ENCODE measurements around the gene DLG2. TPM values are rescaled to one million over a fixed set of nuclear protein-coding genes. Genes with fewer than 3 reads are reported as not detected.

Gene DLG2
- total and polyA plus RNA-seq, 2 of the 8 experiments (the other 6 are each of a cell fraction or from before 2014, with no cell fraction given): 1.7 to 14.3 TPM

DNA sequence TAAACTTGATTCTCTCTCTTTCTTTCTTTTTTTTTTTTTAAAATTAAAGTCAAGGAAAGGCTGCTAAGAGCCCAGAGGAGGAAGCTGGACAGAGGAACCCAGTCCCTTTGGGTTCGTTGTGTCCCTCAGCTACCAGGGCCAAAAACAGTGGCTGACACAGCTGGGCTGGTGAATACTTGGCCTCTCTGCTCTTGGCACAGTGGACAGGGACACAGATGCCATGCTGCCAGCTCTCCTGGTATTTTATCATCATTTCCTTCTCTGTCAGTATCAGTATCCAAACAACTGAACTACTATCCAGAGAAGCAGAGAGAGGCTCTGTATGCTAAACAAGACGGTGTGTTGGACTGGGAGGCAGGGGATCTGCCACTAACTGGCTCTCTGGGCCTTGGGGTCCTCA, 2217.3 kb downstream of the DLG2 start (continued):
- TF ChIP-seq, protein P1, sequence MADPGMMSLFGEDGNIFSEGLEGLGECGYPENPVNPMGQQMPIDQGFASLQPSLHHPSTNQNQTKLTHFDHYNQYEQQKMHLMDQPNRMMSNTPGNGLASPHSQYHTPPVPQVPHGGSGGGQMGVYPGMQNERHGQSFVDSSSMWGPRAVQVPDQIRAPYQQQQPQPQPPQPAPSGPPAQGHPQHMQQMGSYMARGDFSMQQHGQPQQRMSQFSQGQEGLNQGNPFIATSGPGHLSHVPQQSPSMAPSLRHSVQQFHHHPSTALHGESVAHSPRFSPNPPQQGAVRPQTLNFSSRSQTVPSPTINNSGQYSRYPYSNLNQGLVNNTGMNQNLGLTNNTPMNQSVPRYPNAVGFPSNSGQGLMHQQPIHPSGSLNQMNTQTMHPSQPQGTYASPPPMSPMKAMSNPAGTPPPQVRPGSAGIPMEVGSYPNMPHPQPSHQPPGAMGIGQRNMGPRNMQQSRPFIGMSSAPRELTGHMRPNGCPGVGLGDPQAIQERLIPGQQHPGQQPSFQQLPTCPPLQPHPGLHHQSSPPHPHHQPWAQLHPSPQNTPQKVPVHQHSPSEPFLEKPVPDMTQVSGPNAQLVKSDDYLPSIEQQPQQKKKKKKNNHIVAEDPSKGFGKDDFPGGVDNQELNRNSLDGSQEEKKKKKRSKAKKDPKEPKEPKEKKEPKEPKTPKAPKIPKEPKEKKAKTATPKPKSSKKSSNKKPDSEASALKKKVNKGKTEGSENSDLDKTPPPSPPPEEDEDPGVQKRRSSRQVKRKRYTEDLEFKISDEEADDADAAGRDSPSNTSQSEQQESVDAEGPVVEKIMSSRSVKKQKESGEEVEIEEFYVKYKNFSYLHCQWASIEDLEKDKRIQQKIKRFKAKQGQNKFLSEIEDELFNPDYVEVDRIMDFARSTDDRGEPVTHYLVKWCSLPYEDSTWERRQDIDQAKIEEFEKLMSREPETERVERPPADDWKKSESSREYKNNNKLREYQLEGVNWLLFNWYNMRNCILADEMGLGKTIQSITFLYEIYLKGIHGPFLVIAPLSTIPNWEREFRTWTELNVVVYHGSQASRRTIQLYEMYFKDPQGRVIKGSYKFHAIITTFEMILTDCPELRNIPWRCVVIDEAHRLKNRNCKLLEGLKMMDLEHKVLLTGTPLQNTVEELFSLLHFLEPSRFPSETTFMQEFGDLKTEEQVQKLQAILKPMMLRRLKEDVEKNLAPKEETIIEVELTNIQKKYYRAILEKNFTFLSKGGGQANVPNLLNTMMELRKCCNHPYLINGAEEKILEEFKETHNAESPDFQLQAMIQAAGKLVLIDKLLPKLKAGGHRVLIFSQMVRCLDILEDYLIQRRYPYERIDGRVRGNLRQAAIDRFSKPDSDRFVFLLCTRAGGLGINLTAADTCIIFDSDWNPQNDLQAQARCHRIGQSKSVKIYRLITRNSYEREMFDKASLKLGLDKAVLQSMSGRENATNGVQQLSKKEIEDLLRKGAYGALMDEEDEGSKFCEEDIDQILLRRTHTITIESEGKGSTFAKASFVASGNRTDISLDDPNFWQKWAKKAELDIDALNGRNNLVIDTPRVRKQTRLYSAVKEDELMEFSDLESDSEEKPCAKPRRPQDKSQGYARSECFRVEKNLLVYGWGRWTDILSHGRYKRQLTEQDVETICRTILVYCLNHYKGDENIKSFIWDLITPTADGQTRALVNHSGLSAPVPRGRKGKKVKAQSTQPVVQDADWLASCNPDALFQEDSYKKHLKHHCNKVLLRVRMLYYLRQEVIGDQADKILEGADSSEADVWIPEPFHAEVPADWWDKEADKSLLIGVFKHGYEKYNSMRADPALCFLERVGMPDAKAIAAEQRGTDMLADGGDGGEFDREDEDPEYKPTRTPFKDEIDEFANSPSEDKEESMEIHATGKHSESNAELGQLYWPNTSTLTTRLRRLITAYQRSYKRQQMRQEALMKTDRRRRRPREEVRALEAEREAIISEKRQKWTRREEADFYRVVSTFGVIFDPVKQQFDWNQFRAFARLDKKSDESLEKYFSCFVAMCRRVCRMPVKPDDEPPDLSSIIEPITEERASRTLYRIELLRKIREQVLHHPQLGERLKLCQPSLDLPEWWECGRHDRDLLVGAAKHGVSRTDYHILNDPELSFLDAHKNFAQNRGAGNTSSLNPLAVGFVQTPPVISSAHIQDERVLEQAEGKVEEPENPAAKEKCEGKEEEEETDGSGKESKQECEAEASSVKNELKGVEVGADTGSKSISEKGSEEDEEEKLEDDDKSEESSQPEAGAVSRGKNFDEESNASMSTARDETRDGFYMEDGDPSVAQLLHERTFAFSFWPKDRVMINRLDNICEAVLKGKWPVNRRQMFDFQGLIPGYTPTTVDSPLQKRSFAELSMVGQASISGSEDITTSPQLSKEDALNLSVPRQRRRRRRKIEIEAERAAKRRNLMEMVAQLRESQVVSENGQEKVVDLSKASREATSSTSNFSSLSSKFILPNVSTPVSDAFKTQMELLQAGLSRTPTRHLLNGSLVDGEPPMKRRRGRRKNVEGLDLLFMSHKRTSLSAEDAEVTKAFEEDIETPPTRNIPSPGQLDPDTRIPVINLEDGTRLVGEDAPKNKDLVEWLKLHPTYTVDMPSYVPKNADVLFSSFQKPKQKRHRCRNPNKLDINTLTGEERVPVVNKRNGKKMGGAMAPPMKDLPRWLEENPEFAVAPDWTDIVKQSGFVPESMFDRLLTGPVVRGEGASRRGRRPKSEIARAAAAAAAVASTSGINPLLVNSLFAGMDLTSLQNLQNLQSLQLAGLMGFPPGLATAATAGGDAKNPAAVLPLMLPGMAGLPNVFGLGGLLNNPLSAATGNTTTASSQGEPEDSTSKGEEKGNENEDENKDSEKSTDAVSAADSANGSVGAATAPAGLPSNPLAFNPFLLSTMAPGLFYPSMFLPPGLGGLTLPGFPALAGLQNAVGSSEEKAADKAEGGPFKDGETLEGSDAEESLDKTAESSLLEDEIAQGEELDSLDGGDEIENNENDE (IDR thresholded peaks at IDR 0.05; ENCODE audit: insufficient replicate concordance, low read length): no peak
- TF ChIP-seq KDM4A (IDR thresholded peaks at IDR 0.05; ENCODE audit: low read depth, low read length, severe bottlenecking) (no peak), TBP (IDR thresholded peaks at IDR 0.05; ENCODE audit: low read depth, low read length) (no peak), ZNF274 (IDR thresholded peaks at IDR 0.05; ENCODE audit: borderline replicate concordance, extremely low read depth, low read length) (no peak), POLR2A (IDR thresholded peaks at IDR 0.05; ENCODE audit: control extremely low read depth in 1 of 2, low read depth in 2 of 2, low read length in 2 of 2) (no peak), CREB1 (IDR thresholded peaks at IDR 0.05) (no peak), BCL11A (IDR thresholded peaks at IDR 0.05; ENCODE audit: low read depth in 2 of 2, low read length in 2 of 2) (no peak), POLR2AphosphoS5 (IDR thresholded peaks at IDR 0.05; ENCODE audit: low read depth, low read length) (no peak)
